ENCODE measurements around the gene CCDC27. TPM values are rescaled to one million over a fixed set of nuclear protein-coding genes. Genes with fewer than 3 reads are reported as not detected.

Gene CCDC27
- total RNA-seq, 1 donor from 2014 or later: not detected

GRCh38 chr1:3706651-3707297 is 45.5 kb upstream of the CCDC27 start:
- ChIA-PET POLR2A (no interaction called here), CTCF (no interaction called here)
- Mint-ChIP-seq H3K9me3 (no peaks in the 10 kb centered on the region), H3K27me3 (peaks cover 23% of the 10 kb centered on the region), H3K4me3 (no peak overlapping the region), H3K36me3 (ENCODE audit: low read depth) (no peaks in the 10 kb centered on the region), H3K27ac (no peak overlapping the region), H3K4me1 (peaks cover 10% of the 10 kb centered on the region)
- DNase-seq: no peak
- intact Hi-C loops (cut with micrococcal nuclease): no loop called here
- TF ChIP-seq CTCF (IDR thresholded peaks at IDR 0.05): no peak
- no peak for ATAC-seq (ENCODE audit: low read depth)

- Mint-ChIP-seq H3K4me3 (no peak overlapping the region), H3K4me1 (peaks cover 10% of the 10 kb centered on the region)
- POLR2A ChIA-PET: interaction anchor here (0.5 kb wide), 1 partner anchor 92 kb away, joined by 4 read pairs; no protein-coding TSS in a partner anchor
Measured at GRCh38 chr1:3707298-3707938, 44.8 kb upstream of the CCDC27 start.

GRCh38 chr1:3707939-3708328 is 44.3 kb upstream of the CCDC27 start:
- no peaks in the 10 kb centered on the region for H3K36me3 Mint-ChIP-seq (ENCODE audit: low read depth)
- ChIA-PET CTCF (no interaction called here), POLR2A (interaction anchor here (0.5 kb wide), 1 partner anchor 91 kb away, joined by 4 read pairs; no protein-coding TSS in a partner anchor)
- no peak overlapping the region for H3K4me3 Mint-ChIP-seq
- no peaks in the 10 kb centered on the region for H3K9me3 Mint-ChIP-seq
- H3K4me1 Mint-ChIP-seq: peaks cover 10% of the 10 kb centered on the region
- H3K27ac Mint-ChIP-seq: no peak overlapping the region
- DNase-seq (no peak), ATAC-seq (ENCODE audit: low read depth) (no peak)
- no peak for TF ChIP-seq CTCF (IDR thresholded peaks at IDR 0.05)
- peaks cover 24% of the 10 kb centered on the region for H3K27me3 Mint-ChIP-seq
- intact Hi-C loops (cut with micrococcal nuclease): no loop called here

More at GRCh38 chr1:3707298-3707938, 44.8 kb upstream of the CCDC27 start:
- Mint-ChIP-seq H3K9me3 (no peaks in the 10 kb centered on the region), H3K36me3 (ENCODE audit: low read depth) (no peaks in the 10 kb centered on the region), H3K27ac (no peak overlapping the region), H3K27me3 (peaks cover 24% of the 10 kb centered on the region)
- CTCF ChIA-PET: no interaction called here
- DNase-seq: no peak
- ATAC-seq (ENCODE audit: low read depth): no peak
- no peak for TF ChIP-seq CTCF (IDR thresholded peaks at IDR 0.05)
- intact Hi-C loops (cut with micrococcal nuclease): no loop called here

GRCh38 chr1:3708791-3709190 is 43.5 kb upstream of the CCDC27 start:
- TF ChIP-seq CTCF (IDR thresholded peaks at IDR 0.05): no peak
- no peak for ATAC-seq (ENCODE audit: low read depth)
- Mint-ChIP-seq H3K27me3 (peaks cover 24% of the 10 kb centered on the region), H3K27ac (no peak overlapping the region), H3K4me3 (no peak overlapping the region), H3K4me1 (peaks cover 6% of the 10 kb centered on the region), H3K9me3 (no peaks in the 10 kb centered on the region), H3K36me3 (ENCODE audit: low read depth) (no peaks in the 10 kb centered on the region)
- intact Hi-C loops (cut with micrococcal nuclease): no loop called here
- POLR2A ChIA-PET: no interaction called here
- CTCF ChIA-PET: no interaction called here
- no peak for DNase-seq

- POLR2A ChIA-PET: no interaction called here
- CTCF ChIA-PET: no interaction called here
- H3K36me3 Mint-ChIP-seq (ENCODE audit: low read depth): no peaks in the 10 kb centered on the region
- DNase-seq (no peak), ATAC-seq (ENCODE audit: low read depth) (no peak)
- intact Hi-C loops (cut with micrococcal nuclease): no loop called here
- H3K9me3 Mint-ChIP-seq: no peaks in the 10 kb centered on the region
- peaks cover 19% of the 10 kb centered on the region for H3K27me3 Mint-ChIP-seq
- H3K27ac Mint-ChIP-seq: no peak overlapping the region
- TF ChIP-seq CTCF (IDR thresholded peaks at IDR 0.05): no peak
- H3K4me1 Mint-ChIP-seq: no peaks in the 10 kb centered on the region
- no peak overlapping the region for H3K4me3 Mint-ChIP-seq
Measured at GRCh38 chr1:3710251-3710650, 42.0 kb upstream of the CCDC27 start.

Measured in activated B cell treated with CpG ODN at 0.5 μM for 24 hours (primary cell).